ENCODE measurements around the gene CYGB.
A peak's percentile ranks its signal among the peaks of the same experiment; 100 is the strongest.

CYGB gene

DNA sequence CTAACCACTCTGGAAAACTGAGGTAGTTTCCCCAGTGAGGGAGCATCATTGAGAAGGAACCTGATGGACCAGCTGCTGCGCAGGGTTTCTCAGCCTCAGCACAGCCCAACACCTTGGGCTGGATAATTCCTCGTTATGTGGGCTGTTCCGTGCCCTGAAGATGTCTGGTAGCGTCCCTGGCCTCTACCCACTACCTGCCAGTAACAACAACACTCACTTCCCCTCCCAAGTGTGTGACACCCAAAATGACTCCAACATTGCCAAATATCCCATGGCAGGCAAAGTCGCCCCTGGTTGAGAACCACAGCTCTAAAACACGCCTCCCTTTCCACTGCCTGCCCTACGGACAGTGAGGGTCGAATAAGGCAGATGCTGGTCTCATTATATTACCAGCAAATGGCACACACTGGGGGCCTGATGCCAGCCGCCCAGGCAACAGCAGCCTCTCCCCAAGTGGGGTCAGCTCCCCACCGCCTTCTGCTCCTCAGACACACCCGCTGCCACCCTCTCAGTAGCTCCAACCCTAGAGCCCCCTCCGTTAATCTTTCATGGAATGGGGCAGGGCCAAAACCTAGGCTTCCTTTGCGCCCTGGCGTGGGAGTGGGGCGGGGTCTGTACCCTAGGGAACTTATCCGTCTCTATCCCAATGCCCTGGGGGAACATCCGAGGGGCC is 37.3 kb downstream of the CYGB start:
- TF ChIP-seq, protein P1, sequence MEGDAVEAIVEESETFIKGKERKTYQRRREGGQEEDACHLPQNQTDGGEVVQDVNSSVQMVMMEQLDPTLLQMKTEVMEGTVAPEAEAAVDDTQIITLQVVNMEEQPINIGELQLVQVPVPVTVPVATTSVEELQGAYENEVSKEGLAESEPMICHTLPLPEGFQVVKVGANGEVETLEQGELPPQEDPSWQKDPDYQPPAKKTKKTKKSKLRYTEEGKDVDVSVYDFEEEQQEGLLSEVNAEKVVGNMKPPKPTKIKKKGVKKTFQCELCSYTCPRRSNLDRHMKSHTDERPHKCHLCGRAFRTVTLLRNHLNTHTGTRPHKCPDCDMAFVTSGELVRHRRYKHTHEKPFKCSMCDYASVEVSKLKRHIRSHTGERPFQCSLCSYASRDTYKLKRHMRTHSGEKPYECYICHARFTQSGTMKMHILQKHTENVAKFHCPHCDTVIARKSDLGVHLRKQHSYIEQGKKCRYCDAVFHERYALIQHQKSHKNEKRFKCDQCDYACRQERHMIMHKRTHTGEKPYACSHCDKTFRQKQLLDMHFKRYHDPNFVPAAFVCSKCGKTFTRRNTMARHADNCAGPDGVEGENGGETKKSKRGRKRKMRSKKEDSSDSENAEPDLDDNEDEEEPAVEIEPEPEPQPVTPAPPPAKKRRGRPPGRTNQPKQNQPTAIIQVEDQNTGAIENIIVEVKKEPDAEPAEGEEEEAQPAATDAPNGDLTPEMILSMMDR (conservative IDR thresholded peaks at IDR 0.05; ENCODE audit: low read depth, low read length): no peak
- peak overlapping the region; percentile 78 for H3K4me3 ChIP-seq (ENCODE audit: low read length)
- DNase-seq (ENCODE audit: low read depth): no peak

DNA sequence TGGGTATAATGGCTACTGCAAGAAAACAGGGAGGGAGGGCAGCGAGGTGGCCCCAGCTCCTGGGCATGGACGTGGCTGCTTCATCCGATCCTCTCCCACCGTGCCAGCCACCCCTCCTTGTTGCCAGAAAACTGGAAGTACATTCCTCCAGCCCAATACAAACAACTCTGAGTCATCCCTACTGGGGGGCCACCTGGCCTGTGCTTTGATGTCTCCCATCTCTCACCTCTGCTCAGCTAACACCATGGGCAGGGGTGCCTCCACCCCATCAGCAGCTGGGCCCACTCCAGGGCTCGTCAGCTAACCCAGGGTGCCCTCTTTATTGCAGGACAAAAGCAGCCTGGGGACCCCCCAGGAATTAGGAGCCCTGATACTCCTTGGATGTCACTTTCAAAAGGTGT is 38.2 kb downstream of the CYGB start:
- TF ChIP-seq, protein P1 (conservative IDR thresholded peaks at IDR 0.05; ENCODE audit: low read depth, low read length): no peak
- H3K4me3 ChIP-seq (ENCODE audit: low read length): no peak overlapping the region
- no peak for DNase-seq (ENCODE audit: low read depth)

DNA sequence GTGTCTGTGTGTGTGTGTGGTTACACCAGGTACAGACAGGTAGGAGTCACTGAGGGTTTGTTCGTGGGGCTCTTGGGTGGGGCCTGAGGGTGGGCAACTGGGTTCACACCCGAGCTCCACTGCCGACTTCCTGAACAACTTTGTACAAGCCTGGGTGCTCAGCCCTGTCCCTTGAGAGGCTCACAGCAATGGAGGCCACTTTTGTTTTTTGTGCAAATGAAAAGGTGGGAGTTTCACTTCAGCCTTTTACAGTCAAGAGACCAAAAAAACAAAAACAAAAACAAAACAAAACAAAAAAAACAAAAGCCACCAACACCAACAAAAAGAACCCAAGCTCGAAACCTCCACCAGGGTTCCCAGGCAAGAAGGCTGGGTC is 38.6 kb downstream of the CYGB start:
- TF ChIP-seq, protein P1 (conservative IDR thresholded peaks at IDR 0.05; ENCODE audit: low read depth, low read length): no peak
- no peak for DNase-seq (ENCODE audit: low read depth)
- no peak overlapping the region for H3K4me3 ChIP-seq (ENCODE audit: low read length)

DNA sequence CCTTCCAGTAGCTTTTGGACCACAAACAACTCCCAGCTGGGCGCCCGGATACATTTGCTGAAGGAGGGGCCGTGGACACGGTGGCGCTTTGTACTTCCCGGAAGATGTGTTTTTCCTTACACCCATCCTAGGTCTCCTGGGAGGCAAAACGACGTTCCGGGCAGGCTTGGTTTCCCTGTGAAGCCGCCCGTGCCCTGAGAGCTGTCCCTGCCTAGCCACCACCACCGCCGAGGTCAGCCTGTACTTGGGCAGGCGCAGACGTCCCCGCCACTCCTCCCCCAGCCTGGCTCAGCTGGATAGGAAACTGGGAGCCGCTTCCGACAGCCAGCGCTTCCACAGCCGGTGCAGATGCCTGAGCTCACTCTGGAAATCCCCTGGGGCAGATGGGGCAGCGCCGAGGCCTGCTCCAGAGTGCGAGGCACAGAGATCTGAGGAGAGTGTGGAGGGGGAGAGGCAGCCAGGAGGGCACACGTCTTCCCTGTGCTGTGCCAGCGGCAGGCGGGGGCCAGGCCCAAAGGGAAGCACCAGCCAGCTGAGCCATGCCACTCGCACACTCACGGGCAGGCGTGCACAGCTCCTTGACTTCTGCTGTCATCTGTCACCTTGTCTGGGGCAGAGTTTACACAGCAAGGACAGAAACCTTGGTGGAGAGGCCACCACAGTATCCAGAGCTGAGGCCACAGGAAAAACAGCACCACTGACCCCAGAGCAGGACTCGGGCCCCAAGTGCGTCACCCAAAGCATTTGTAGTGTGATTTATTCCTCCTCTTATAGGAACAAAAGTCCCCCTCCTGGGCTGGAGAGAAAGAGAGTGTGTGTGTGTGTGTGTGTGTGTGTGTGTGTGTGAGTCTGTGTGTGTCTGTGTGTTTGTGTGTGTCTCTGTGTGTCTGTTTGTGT is 39.3 kb downstream of the CYGB start:
- TF ChIP-seq, protein P1 (conservative IDR thresholded peaks at IDR 0.05; ENCODE audit: low read depth, low read length): no peak
- no peak for DNase-seq (ENCODE audit: low read depth)
- no peak overlapping the region for H3K4me3 ChIP-seq (ENCODE audit: low read length)

DNA sequence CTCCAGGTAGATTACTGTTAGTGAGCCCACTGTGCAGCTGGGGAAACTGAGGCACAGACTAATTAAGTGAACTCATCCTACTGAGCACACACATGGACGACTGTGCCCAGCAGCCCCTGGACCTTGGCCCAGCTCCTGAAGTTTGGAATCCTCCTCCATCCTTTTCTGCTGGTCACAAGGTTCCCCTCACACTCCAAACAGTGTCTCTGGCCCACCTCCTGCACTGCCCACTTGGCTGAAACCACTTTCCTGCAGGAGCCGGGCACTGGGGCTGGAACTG is 39.9 kb downstream of the CYGB start:
- no peak overlapping the region for H3K4me3 ChIP-seq (ENCODE audit: low read length)
- TF ChIP-seq, protein P1 (conservative IDR thresholded peaks at IDR 0.05; ENCODE audit: low read depth, low read length): no peak
- no peak for DNase-seq (ENCODE audit: low read depth)

DNA sequence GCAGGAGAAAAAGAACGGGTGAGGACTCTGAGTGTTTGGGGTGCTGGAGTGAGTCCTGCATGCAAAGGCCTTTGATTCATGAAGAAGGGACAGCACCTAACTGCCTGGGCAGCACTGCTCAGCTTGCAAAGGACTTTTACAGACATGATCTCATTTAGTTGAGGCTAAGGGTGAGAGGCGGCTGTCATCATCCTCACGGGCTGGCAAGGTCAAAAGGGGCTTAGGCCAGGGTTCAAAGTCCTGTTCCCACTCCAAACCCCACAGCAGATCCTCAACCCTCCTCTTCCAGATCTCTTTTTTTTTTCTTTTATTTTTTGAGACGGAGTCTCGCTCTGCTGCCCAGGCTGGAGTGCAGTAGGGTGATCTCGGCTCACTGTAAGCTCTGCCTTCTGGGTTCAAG is 41.0 kb downstream of the CYGB start:
- no peak overlapping the region for H3K4me3 ChIP-seq (ENCODE audit: low read length)
- no peak for DNase-seq (ENCODE audit: low read depth)
- TF ChIP-seq, protein P1 (conservative IDR thresholded peaks at IDR 0.05; ENCODE audit: low read depth, low read length): no peak
